Mammary epithelial cell (primary cell): ENCODE results near the gene SETX.

ENCODE experiments used
- CTCF ChIP-seq, 2 donors: IDR thresholded peaks in 1 of 2; conservative IDR thresholded peaks in 1 of 2; 2 replicates each; pipeline ENCODE4 v1.5.1; 2011 to 2012; ENCODE audit warnings: inconsistent platforms in 2 of 2, low read length in 2 of 2, mild to moderate bottlenecking in 2 of 2, control low read depth in 1 of 2, low read depth in 1 of 2; ENCODE audit not compliant: insufficient read depth in 1 of 2; ENCODE audit errors: extremely low read depth in 1 of 2
- EZH2 ChIP-seq: IDR thresholded peaks from 2 replicates; pipeline ENCODE4 v1.6.1; 2012; ENCODE audit warnings: low read length, inconsistent platforms, borderline replicate concordance

- no peak for TF ChIP-seq CTCF (conservative IDR thresholded peaks at IDR 0.05 in 1 of 2, IDR thresholded peaks at IDR 0.05 in 1 of 2; ENCODE audit: extremely low read depth in 1 of 2, insufficient read depth in 1 of 2, low read depth in 1 of 2, low read length in 2 of 2)
- TF ChIP-seq EZH2, result no peak
These were observed 117.3 kb downstream of the SETX start for GRCh38 chr9:132237481-132237880.
